ENCODE results near the gene BMAL1.
"Not testable (repeated sequence)": the region's sequence is repeated elsewhere in the genome, so short reads cannot be mapped to it uniquely, and the experiment has no call there.

Gene BMAL1

GRCh38 chr11:13277768-13278608, at the start of gene BMAL1:
TSS of gene BMAL1 (plus strand) at chr11:13277790. CDS start at chr11:13354309, 76,519 bp downstream.
- no peak for DNase-seq (ENCODE audit: low read depth, low spot score)

GRCh38 chr11:13228572-13228971, 49.0 kb upstream of the BMAL1 start:
- no peak for DNase-seq (ENCODE audit: low read depth, low spot score)

GRCh38 chr11:13229136-13229535, 48.5 kb upstream of the BMAL1 start:
- no peak for DNase-seq (ENCODE audit: low read depth, low spot score)

GRCh38 chr11:13229711-13230318, 47.8 kb upstream of the BMAL1 start:
- DNase-seq (ENCODE audit: low read depth, low spot score) = no peak

- DNase-seq (ENCODE audit: low read depth, low spot score) = no peak
Measured at GRCh38 chr11:13233173-13233745, 44.3 kb upstream of the BMAL1 start.

- no peak for DNase-seq (ENCODE audit: low read depth, low spot score)
Measured at GRCh38 chr11:13235895-13236294, 41.7 kb upstream of the BMAL1 start.

- no peak for DNase-seq (ENCODE audit: low read depth, low spot score)
Measured at GRCh38 chr11:13236626-13237025, 41.0 kb upstream of the BMAL1 start.

GRCh38 chr11:13237761-13238160, 39.8 kb upstream of the BMAL1 start:
- no peak for DNase-seq (ENCODE audit: low read depth, low spot score)

GRCh38 chr11:13238879-13239514, 38.6 kb upstream of the BMAL1 start:
- DNase-seq (ENCODE audit: low read depth, low spot score) = no peak

- no peak for DNase-seq (ENCODE audit: low read depth, low spot score)
Measured at GRCh38 chr11:13242564-13242963, 35.0 kb upstream of the BMAL1 start.

GRCh38 chr11:13247606-13248296, 29.8 kb upstream of the BMAL1 start:
- no peak for DNase-seq (ENCODE audit: low read depth, low spot score)

- no peak for DNase-seq (ENCODE audit: low read depth, low spot score)
Measured at GRCh38 chr11:13249177-13249576, 28.4 kb upstream of the BMAL1 start.

- no peak for DNase-seq (ENCODE audit: low read depth, low spot score)
Measured at GRCh38 chr11:13249992-13250391, 27.6 kb upstream of the BMAL1 start.

- DNase-seq (ENCODE audit: low read depth, low spot score) = no peak
Measured at GRCh38 chr11:13251966-13252365, 25.6 kb upstream of the BMAL1 start.

GRCh38 chr11:13252438-13252837, 25.2 kb upstream of the BMAL1 start:
- no peak for DNase-seq (ENCODE audit: low read depth, low spot score)

- no peak for DNase-seq (ENCODE audit: low read depth, low spot score)
Measured at GRCh38 chr11:13256216-13256615, 21.4 kb upstream of the BMAL1 start.

- DNase-seq (ENCODE audit: low read depth, low spot score) = not testable (repeated sequence)
Measured at GRCh38 chr11:13258061-13258460, 19.5 kb upstream of the BMAL1 start.

GRCh38 chr11:13258855-13259254, 18.7 kb upstream of the BMAL1 start:
- DNase-seq (ENCODE audit: low read depth, low spot score) = no peak

GRCh38 chr11:13259374-13259773, 18.2 kb upstream of the BMAL1 start:
- DNase-seq (ENCODE audit: low read depth, low spot score) = no peak

- DNase-seq (ENCODE audit: low read depth, low spot score) = no peak
Measured at GRCh38 chr11:13260201-13260962, 17.2 kb upstream of the BMAL1 start.
